Hepatocyte (in vitro differentiated cells): Measurements from ENCODE around the gene SYT9. TPM values are rescaled to one million over a fixed set of nuclear protein-coding genes. Genes with fewer than 3 reads are reported as not detected.
A peak's percentile ranks its signal among the peaks of the same experiment; 100 is the strongest.

Experiments used
- DNase-seq: peaks from one replicate; pipeline ENCODE4 v3.0.0-alpha.2; 2016; ENCODE audit warnings: low spot score
- H2AFZ ChIP-seq: fragments of 200-600 bp; sonication (generic); 2 replicates; pipeline ENCODE4 v1.6.0; 2016; ENCODE audit warnings: antibody characterized with exemption, mild to moderate bottlenecking
- H3K27ac ChIP-seq: fragments of 200-600 bp; sonication (generic); 2 replicates; pipeline ENCODE4 v1.5.1; 2016; ENCODE audit warnings: mild to moderate bottlenecking
- H3K27me3 ChIP-seq: fragments of 200-600 bp; sonication (generic); 2 replicates; pipeline ENCODE4 v1.6.1; 2016
- H3K36me3 ChIP-seq: fragments of 200-600 bp; sonication (generic); replicated peaks from 2 replicates; pipeline ENCODE4 v1.5.1; 2016; ENCODE audit warnings: low read depth; ENCODE audit not compliant: insufficient read depth
- H3K4me1 ChIP-seq: fragments of 200-600 bp; sonication (generic); 2 replicates; pipeline ENCODE4 v1.5.1; 2016; ENCODE audit warnings: mild to moderate bottlenecking, moderate library complexity; ENCODE audit not compliant: insufficient read depth
- H3K4me2 ChIP-seq: fragments of 200-600 bp; sonication (generic); 2 replicates; pipeline ENCODE4 v1.6.0; 2016
- H3K4me3 ChIP-seq: fragments of 200-600 bp; sonication (generic); 2 replicates; pipeline ENCODE4 v1.5.1; 2016; ENCODE audit warnings: mild to moderate bottlenecking
- H3K79me2 ChIP-seq: fragments of 200-600 bp; sonication (generic); 2 replicates; pipeline ENCODE4 v1.6.0; 2017; ENCODE audit warnings: mild to moderate bottlenecking
- H3K9me2 ChIP-seq: fragments of 200-600 bp; sonication (generic); replicated peaks from 2 replicates; pipeline ENCODE4 v1.6.0; 2017; ENCODE audit warnings: mild to moderate bottlenecking; ENCODE audit not compliant: insufficient read depth
- H3K9me3 ChIP-seq: fragments of 200-600 bp; sonication (generic); 2 replicates; pipeline ENCODE4 v1.5.1; 2016; ENCODE audit warnings: low read depth, mild to moderate bottlenecking
- H4K20me1 ChIP-seq: fragments of 200-600 bp; sonication (generic); 2 replicates; pipeline ENCODE4 v1.6.0; 2016; ENCODE audit warnings: mild to moderate bottlenecking; ENCODE audit not compliant: insufficient read depth, poor library complexity, severe bottlenecking
- CTCF ChIP-seq: fragments of 200-600 bp; sonication (generic); IDR thresholded peaks from 2 replicates; pipeline ENCODE4 v1.5.1; 2016; ENCODE audit warnings: antibody characterized with exemption, mild to moderate bottlenecking; ENCODE audit not compliant: poor library complexity
- EZH2 ChIP-seq: fragments of 200-600 bp; sonication (generic); IDR thresholded peaks from 2 replicates; pipeline ENCODE4 v1.6.1; 2016; ENCODE audit warnings: antibody characterized with exemption, mild to moderate bottlenecking, borderline replicate concordance
- EZH2phosphoT487 ChIP-seq: fragments of 200-600 bp; sonication (generic); IDR thresholded peaks from one replicate; pipeline ENCODE4 v1.6.1; 2018; ENCODE audit warnings: antibody characterized with exemption, mild to moderate bottlenecking, low read depth, moderate library complexity; ENCODE audit not compliant: unreplicated experiment, severe bottlenecking
- WGBS: methylation state at CpG from one replicate; pipeline ENCODE4 v1.1.6; 2016; ENCODE audit warnings: low lambda C conversion rate; ENCODE audit errors: missing lambda C conversion rate; 5-methylcytosine and 5-hydroxymethylcytosine counted together
- polyA plus RNA-seq: library from polyadenylated mRNA; unstranded; fragments of >200 nt; fragmentation: Nextera tagmentation; extraction: Ambion mirVana; gene quantifications from 2 replicates; pipeline ENCODE4 v1.2.1, GENCODE V29; 2016
- total RNA-seq: library from RNA; depleted of rRNA; stranded (reverse); fragments of >200 nt; gene quantifications from 2 replicates; pipeline ENCODE4 v1.2.3, GENCODE V29; 2014

SYT9 gene
- total and polyA plus RNA-seq, 2 experiments from 2014 or later, result 0.22 to 1.3 TPM

GRCh38 chr11:7487360-7487759 is 235.7 kb downstream of the SYT9 start:
- TF ChIP-seq EZH2phosphoT487 (no peak), EZH2 (no peak), CTCF (no peak)
- no peak for DNase-seq
- H3K4me2 ChIP-seq, result peak overlapping the region; percentile 70

GRCh38 chr11:7488681-7489080 is 237.0 kb downstream of the SYT9 start:
- no peak overlapping the region for H3K4me3 ChIP-seq
- WGBS, result 90% methylated on average over 1 of the region's 1 CpG
- H3K36me3 ChIP-seq, result no peaks in the 10 kb centered on the region
- no peak overlapping the region for H3K4me2 ChIP-seq
- H3K27me3 ChIP-seq, result no peaks in the 10 kb centered on the region
- TF ChIP-seq CTCF, result no peak
- no peak for TF ChIP-seq EZH2phosphoT487
- no peak for TF ChIP-seq EZH2
- H4K20me1 ChIP-seq, result no peaks in the 10 kb centered on the region
- no peak for DNase-seq
- no peak overlapping the region for H3K27ac ChIP-seq
- peaks cover 6% of the 10 kb centered on the region for H3K79me2 ChIP-seq
- no peaks in the 10 kb centered on the region for H3K9me3 ChIP-seq
- H3K9me2 ChIP-seq, result no peaks in the 10 kb centered on the region
- peaks cover 11% of the 10 kb centered on the region for H3K4me1 ChIP-seq
- no peak overlapping the region for H2AFZ ChIP-seq

More at GRCh38 chr11:7487360-7487759, 235.7 kb downstream of the SYT9 start:
- Histone ChIP-seq H4K20me1 (no peaks in the 10 kb centered on the region), H2AFZ (no peak overlapping the region), H3K27ac (no peak overlapping the region), H3K79me2 (peaks cover 6% of the 10 kb centered on the region), H3K9me3 (no peaks in the 10 kb centered on the region), H3K9me2 (no peaks in the 10 kb centered on the region), H3K27me3 (no peaks in the 10 kb centered on the region), H3K4me3 (peak overlapping the region; percentile 0), H3K36me3 (no peaks in the 10 kb centered on the region), H3K4me1 (peaks cover 4% of the 10 kb centered on the region)
- 63% methylated on average over 2 of the region's 2 CpGs for WGBS

GRCh38 chr11:7489376-7489775 is 237.7 kb downstream of the SYT9 start:
- no peaks in the 10 kb centered on the region for H3K27me3 ChIP-seq
- no peak overlapping the region for H3K4me2 ChIP-seq
- no peak overlapping the region for H3K4me3 ChIP-seq
- no peaks in the 10 kb centered on the region for H3K9me3 ChIP-seq
- peaks cover 6% of the 10 kb centered on the region for H3K79me2 ChIP-seq
- WGBS, result 98% methylated on average over 2 of the region's 2 CpGs
- no peak overlapping the region for H3K27ac ChIP-seq
- H2AFZ ChIP-seq, result no peak overlapping the region
- no peak for DNase-seq
- no peaks in the 10 kb centered on the region for H3K36me3 ChIP-seq
- no peak for TF ChIP-seq CTCF
- TF ChIP-seq EZH2phosphoT487, result no peak
- TF ChIP-seq EZH2, result no peak
- no peaks in the 10 kb centered on the region for H3K9me2 ChIP-seq
- H3K4me1 ChIP-seq, result peaks cover 15% of the 10 kb centered on the region
- no peaks in the 10 kb centered on the region for H4K20me1 ChIP-seq

- H3K9me2 ChIP-seq, result no peaks in the 10 kb centered on the region
- peaks cover 6% of the 10 kb centered on the region for H3K79me2 ChIP-seq
- no peaks in the 10 kb centered on the region for H3K9me3 ChIP-seq
- H3K4me2 ChIP-seq, result no peak overlapping the region
- TF ChIP-seq CTCF (no peak), EZH2 (no peak), EZH2phosphoT487 (no peak)
- no peaks in the 10 kb centered on the region for H3K27me3 ChIP-seq
- H3K4me3 ChIP-seq, result no peak overlapping the region
- H4K20me1 ChIP-seq, result no peaks in the 10 kb centered on the region
- no peak overlapping the region for H2AFZ ChIP-seq
- peaks cover 17% of the 10 kb centered on the region for H3K4me1 ChIP-seq
- WGBS, result 91% methylated on average over 3 of the region's 4 CpGs
- H3K36me3 ChIP-seq, result no peaks in the 10 kb centered on the region
- no peak overlapping the region for H3K27ac ChIP-seq
- DNase-seq, result no peak
Measured at GRCh38 chr11:7490054-7490453, 238.3 kb downstream of the SYT9 start.
